ENCODE measurements around the gene RB1.
"Not testable (repeated sequence)": the region's sequence is repeated elsewhere in the genome, so short reads cannot be mapped to it uniquely, and the experiment has no call there.

The RB1 gene

GRCh38 chr13:48410199-48410598, 106.6 kb downstream of the RB1 start:
- DNase-seq (ENCODE audit: low read depth in 1 of 2, low spot score in 1 of 2), result no peak
- TF ChIP-seq JUND (IDR thresholded peaks at IDR 0.05; ENCODE audit: low read depth), result no peak
- in situ Hi-C loops (cut with HindIII; ENCODE audit: low pct_unique_long_range_greater_than_20kb, low sequenced_read_pairs), result no loop called here

GRCh38 chr13:48411147-48411794, 107.7 kb downstream of the RB1 start:
- no peak for TF ChIP-seq JUND (IDR thresholded peaks at IDR 0.05; ENCODE audit: low read depth)
- DNase-seq (ENCODE audit: low read depth in 1 of 2, low spot score in 1 of 2), result no peak
- in situ Hi-C loops (cut with HindIII; ENCODE audit: low pct_unique_long_range_greater_than_20kb, low sequenced_read_pairs), result no loop called here

- TF ChIP-seq JUND (IDR thresholded peaks at IDR 0.05; ENCODE audit: low read depth), result no peak
- peak in 1 of 2 experiments; percentile 33 for DNase-seq (ENCODE audit: low read depth in 1 of 2, low spot score in 1 of 2)
- in situ Hi-C loops (cut with HindIII; ENCODE audit: low pct_unique_long_range_greater_than_20kb, low sequenced_read_pairs), result no loop called here
Measured at GRCh38 chr13:48411841-48412531, 108.4 kb downstream of the RB1 start.

GRCh38 chr13:48412881-48413351, 109.4 kb downstream of the RB1 start, which contains the start of gene LPAR6:
Gene LPAR6, minus strand, starts transcription at chr13:48413113. Its CDS starts 690 bp downstream, at chr13:48412423.
- TF ChIP-seq JUND (IDR thresholded peaks at IDR 0.05; ENCODE audit: low read depth), result no peak

GRCh38 chr13:48414501-48414900, 111.0 kb downstream of the RB1 start:
- no peak for DNase-seq (ENCODE audit: low read depth in 1 of 2, low spot score in 1 of 2)
- no peak for TF ChIP-seq JUND (IDR thresholded peaks at IDR 0.05; ENCODE audit: low read depth)
- in situ Hi-C loops (cut with HindIII; ENCODE audit: low pct_unique_long_range_greater_than_20kb, low sequenced_read_pairs), result no loop called here

More at GRCh38 chr13:48412881-48413351, 109.4 kb downstream of the RB1 start, which contains the start of gene LPAR6:
- peak; percentile 20 to 75 for DNase-seq (ENCODE audit: low read depth in 1 of 2, low spot score in 1 of 2)
- in situ Hi-C loops (cut with HindIII; ENCODE audit: low pct_unique_long_range_greater_than_20kb, low sequenced_read_pairs), result no loop called here

- no peak for DNase-seq (ENCODE audit: low read depth in 1 of 2, low spot score in 1 of 2)
- in situ Hi-C loops (cut with HindIII; ENCODE audit: low pct_unique_long_range_greater_than_20kb, low sequenced_read_pairs), result no loop called here
- TF ChIP-seq JUND (IDR thresholded peaks at IDR 0.05; ENCODE audit: low read depth), result no peak
Measured at GRCh38 chr13:48415516-48415915, 112.0 kb downstream of the RB1 start.

GRCh38 chr13:48422003-48422402, 118.5 kb downstream of the RB1 start:
- in situ Hi-C loops (cut with HindIII; ENCODE audit: low pct_unique_long_range_greater_than_20kb, low sequenced_read_pairs); DNase-seq (ENCODE audit: low read depth in 1 of 2, low spot score in 1 of 2): not testable (repeated sequence)

GRCh38 chr13:48424212-48424611, 120.7 kb downstream of the RB1 start:
- DNase-seq (ENCODE audit: low read depth in 1 of 2, low spot score in 1 of 2), result no peak
- in situ Hi-C loops (cut with HindIII; ENCODE audit: low pct_unique_long_range_greater_than_20kb, low sequenced_read_pairs), result no loop called here
- TF ChIP-seq JUND (IDR thresholded peaks at IDR 0.05; ENCODE audit: low read depth), result no peak

GRCh38 chr13:48426052-48426451, 122.5 kb downstream of the RB1 start:
- in situ Hi-C loops (cut with HindIII; ENCODE audit: low pct_unique_long_range_greater_than_20kb, low sequenced_read_pairs), result no loop called here
- no peak for TF ChIP-seq JUND (IDR thresholded peaks at IDR 0.05; ENCODE audit: low read depth)
- no peak for DNase-seq (ENCODE audit: low read depth in 1 of 2, low spot score in 1 of 2)

- DNase-seq (ENCODE audit: low read depth in 1 of 2, low spot score in 1 of 2); in situ Hi-C loops (cut with HindIII; ENCODE audit: low pct_unique_long_range_greater_than_20kb, low sequenced_read_pairs): not testable (repeated sequence)
Measured at GRCh38 chr13:48426755-48427298, 123.3 kb downstream of the RB1 start.

GRCh38 chr13:48429036-48429435, 125.5 kb downstream of the RB1 start:
- in situ Hi-C loops (cut with HindIII; ENCODE audit: low pct_unique_long_range_greater_than_20kb, low sequenced_read_pairs), result no loop called here
- TF ChIP-seq JUND (IDR thresholded peaks at IDR 0.05; ENCODE audit: low read depth), result no peak
- DNase-seq (ENCODE audit: low read depth in 1 of 2, low spot score in 1 of 2), result no peak

- no peak for DNase-seq (ENCODE audit: low read depth in 1 of 2, low spot score in 1 of 2)
- in situ Hi-C loops (cut with HindIII; ENCODE audit: low pct_unique_long_range_greater_than_20kb, low sequenced_read_pairs), result no loop called here
- TF ChIP-seq JUND (IDR thresholded peaks at IDR 0.05; ENCODE audit: low read depth), result no peak
Measured at GRCh38 chr13:48429886-48430285, 126.3 kb downstream of the RB1 start.

GRCh38 chr13:48431431-48431830, 127.9 kb downstream of the RB1 start:
- in situ Hi-C loops (cut with HindIII; ENCODE audit: low pct_unique_long_range_greater_than_20kb, low sequenced_read_pairs), result no loop called here
- TF ChIP-seq JUND (IDR thresholded peaks at IDR 0.05; ENCODE audit: low read depth), result no peak
- no peak for DNase-seq (ENCODE audit: low read depth in 1 of 2, low spot score in 1 of 2)

Measured in T47D (cell line).